Thoracic aorta endothelial cell (primary cell): ENCODE results near the gene CLCN1. TPM values are rescaled to one million over a fixed set of nuclear protein-coding genes. Genes with fewer than 3 reads are reported as not detected.

Experiments
- small RNA-seq: library from RNA; depleted of rRNA; stranded (forward); fragments of <200 nt; gene quantifications from one replicate; pipeline ENCODE3, GENCODE V24; 2012
- total RNA-seq: library from RNA; depleted of rRNA; stranded (reverse); fragments of >200 nt; gene quantifications from 2 replicates; pipeline ENCODE4 v1.2.3, GENCODE V29; 2012

Gene CLCN1
- total RNA-seq = not detected in 2 replicates

DNA sequence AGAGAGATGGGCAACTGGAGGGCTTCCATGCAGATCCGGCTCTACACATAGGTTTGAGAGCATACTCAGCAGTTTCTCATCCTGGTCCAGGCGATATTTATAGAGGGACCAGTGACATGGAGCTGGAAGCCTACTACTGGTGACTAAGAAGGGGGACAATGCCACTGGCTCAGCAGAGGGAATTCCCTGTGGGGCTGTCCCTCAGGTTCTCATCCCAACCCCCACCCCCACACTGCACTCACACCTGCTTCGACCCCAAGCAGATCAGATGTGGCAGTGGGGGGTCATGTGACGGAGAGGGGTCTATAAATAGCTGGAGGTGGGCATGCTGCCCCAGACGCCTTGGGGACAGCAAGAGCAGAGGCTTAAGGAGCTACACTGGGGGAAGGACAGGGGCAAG is at the start of gene CLCN1:
Gene CLCN1, plus strand, starts transcription at position 336 of the 400 bp plus-strand sequence. CDS start 102 bp downstream, outside the sequence.

DNA sequence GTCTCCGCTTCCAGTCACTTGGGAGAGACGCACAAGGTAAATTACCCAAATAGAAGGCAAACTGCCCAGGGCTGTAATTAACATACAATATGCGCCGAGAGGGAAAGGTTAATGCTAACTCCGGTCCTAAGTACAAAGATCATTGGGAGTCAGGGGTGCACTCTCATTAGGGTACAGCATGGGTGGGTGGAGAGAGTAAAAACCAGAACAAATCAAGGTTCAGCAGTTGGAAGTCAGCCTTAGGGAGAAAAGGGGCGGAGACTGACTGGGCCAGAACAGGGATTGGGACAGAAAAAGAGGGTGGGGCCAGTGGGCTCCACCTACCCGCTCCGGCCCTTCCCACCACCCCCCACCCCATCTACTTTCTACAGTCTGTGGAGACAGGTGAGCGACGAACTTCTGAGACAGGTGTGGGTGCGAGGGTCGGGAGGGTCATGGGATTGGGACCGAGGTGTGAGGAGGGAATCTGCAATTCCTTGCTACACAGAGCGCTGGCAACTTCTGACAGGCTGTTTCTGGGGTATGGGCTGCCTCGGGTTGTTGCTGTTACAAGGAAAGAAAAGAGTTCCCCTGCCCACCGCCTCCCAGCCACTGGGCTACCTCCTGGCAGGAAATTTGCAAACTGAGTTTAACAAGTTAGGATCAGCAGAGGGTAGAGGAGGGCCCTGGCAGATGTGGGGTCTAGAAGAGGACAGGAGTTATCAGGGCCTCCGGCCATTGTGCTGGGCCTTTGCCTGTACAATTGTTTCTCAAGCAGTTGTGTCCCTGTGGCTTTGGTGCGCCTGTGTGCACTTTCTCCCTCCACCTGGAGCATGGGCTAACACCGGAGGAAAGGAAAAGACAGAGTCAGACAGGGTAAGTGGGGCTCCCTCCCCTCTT is 31.1 kb upstream of the CLCN1 start, which contains the start of gene TMEM139:
Gene TMEM139, plus strand, starts transcription at position 368 of the 879 bp plus-strand sequence. CDS start 1,000 bp downstream, outside the sequence.

DNA sequence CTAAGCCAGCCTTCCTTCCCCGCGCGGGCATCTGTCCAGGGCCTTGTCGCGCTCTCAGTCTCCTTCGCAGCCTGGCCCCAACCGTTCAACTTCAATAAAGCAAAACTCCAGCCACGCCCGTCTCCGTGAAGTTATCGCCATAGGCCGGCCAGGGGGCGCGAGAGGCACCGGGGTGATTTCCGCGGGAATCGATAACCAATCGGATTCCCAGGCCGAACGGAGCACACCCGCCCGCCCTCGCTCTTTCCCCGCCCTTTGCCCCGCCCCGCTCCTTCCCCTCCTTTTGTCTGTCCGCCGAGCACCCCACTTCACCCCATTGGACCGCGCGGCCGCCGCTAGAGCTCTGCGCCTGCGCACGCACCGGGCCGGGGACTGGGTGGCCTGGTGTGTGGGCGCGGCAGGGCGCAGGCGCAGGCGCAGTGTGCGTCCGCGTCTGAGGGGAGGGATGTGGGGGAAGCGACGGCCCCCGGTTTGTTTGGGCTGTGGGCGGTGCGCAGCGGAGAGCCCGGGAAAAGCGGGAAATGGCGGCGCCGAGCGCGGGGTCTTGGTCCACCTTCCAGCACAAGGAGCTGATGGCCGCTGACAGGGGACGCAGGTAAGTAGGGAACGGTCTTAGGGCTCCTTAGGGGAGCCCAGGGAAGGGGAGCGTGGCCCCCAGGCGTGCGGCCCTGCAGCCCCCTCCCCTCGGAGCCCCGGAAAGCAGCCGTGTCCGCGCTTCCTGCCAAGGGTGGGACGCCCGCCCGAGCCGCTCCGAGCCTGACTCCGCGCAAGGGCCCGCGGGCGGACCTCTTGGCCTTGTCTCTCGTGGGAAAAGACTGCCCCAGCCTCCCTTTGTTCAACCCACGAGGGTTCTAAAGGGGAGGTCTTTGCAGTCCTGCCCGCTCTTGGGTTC is 27.7 kb upstream of the CLCN1 start, which contains the start of gene CASP2:
Gene CASP2, plus strand, starts transcription at position 417 of the 892 bp plus-strand sequence. Its CDS starts 105 bp downstream, at position 522.

DNA sequence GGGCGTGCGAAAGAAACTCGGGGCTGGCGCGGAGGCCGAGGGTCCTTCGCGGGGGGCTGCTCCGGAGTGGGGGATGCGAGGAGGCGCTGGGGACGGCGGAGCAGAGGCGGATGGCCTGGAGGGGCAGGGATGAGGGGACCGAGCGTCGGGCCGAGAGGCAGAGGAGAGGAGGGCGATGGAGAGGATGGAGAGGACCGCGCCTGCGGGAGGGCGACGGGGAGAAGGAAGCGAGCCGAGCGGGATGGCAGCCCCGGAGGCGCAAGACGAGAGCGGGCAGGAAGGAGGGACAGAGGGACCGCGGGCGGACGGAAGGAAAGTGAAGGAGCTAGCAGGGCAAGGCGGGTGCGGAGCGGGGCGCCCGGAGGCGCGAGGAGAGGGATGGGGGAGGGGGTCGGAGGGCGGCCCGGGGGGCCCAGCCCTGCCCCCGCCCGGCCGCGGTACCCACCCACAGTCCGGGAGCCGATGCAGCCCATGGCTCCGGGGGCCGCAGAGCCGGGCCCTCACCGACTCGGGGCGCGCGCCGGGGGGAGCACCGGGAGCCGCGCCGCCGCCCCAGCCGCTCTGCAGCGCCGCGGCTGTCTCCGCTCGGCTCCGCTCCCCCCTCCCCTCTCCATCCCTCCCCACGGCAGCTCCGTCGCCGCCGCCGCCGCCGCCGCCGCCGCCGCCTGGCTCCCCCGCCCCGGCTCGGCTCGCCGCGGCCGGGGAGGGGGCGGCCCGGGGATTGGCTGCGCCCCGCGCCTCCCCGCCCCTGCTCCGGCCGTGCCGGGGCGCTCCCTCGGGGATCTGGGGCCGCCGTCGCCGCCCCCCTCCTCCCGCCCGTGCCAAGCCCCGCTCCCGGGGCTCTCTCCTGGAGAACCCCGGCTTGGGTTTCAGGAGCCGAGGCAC is 46.5 kb downstream of the CLCN1 start, which contains the start of gene FAM131B:
Gene FAM131B, minus strand, starts transcription at position 583 of the 885 bp plus-strand sequence. Its CDS starts 110 bp downstream, at position 473.

DNA sequence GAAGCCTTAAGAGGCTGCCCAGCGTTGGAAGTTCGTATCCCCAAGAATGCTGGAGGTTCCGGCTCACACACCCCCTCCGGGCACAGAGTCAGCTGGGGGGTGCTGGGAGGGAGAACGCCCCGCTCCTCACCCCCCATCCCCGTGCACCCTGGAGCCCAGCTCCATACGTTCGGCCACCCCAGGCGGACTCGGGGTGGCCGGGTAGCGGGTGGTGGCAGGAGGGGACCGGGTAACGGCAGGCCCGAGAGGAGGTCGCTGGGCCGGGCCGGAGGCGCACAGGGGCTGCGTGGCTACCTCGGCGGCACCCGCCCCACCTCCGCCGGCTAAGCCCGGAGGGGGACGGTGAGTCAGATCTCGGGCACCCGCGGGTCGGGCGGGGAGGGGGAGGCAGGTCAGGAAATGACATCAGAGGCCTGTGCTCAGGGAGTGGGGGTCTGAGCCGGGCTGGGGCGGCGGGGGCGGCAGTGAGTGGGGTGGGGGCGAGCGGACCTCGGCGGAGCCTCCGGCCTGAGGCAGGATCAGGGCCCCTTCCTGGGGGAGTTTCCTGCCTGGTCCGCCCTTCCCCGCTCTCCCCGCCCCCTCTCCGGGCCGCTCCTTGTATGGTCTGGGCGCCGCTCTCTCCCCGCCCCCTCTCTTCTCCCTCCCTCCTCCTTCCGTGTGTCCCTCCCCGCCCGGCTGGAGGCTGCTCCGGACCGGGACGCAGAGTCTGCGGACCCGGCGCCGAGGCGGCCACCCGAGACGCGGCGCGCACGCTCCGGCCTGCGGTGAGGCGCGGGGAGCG is 64.9 kb downstream of the CLCN1 start, which contains the start of gene ZYX:
Gene ZYX, plus strand, starts transcription at position 700 of the 781 bp plus-strand sequence. CDS start 227 bp downstream, outside the sequence.

Small RNA genes within 50 kb of the gene (small RNA-seq; reads per million reads assigned to genes)
- 2.2 reads per million, percentile 54 among the genes with 10 or more reads in this experiment for gene MIR6892
- gene RN7SL481P = not detected
- gene RN7SL535P = not detected

Other genes with a start within 250 kb of the CLCN1 start
- gene PIP, start 184.0 kb upstream of the CLCN1 start, total RNA-seq = not detected in 2 replicates
- gene TAS2R39, start 132.7 kb upstream of the CLCN1 start, total RNA-seq = not detected in 2 replicates
- gene TAS2R40, start 94.1 kb upstream of the CLCN1 start, total RNA-seq = not detected in 2 replicates
- gene GSTK1, start 52.7 kb upstream of the CLCN1 start, total RNA-seq = 58.6 and 66.1 TPM in 2 replicates
- gene TMEM139, start 31.2 kb upstream of the CLCN1 start, total RNA-seq = not detected in 2 replicates
- gene CASP2, start 27.8 kb upstream of the CLCN1 start, total RNA-seq = 20.1 and 26.9 TPM in 2 replicates
- gene FAM131B, start 46.6 kb downstream of the CLCN1 start, total RNA-seq = 0.93 TPM in 2 replicates
- 78.3 and 95.2 TPM in 2 replicates for gene ZYX, start 65.2 kb downstream of the CLCN1 start, total RNA-seq
- gene EPHA1, start 92.7 kb downstream of the CLCN1 start, total RNA-seq = under 0.01 TPM in 1 of 2 replicates, not detected in the other
- not detected in 2 replicates for gene TAS2R60, start 127.3 kb downstream of the CLCN1 start, total RNA-seq
- not detected in 2 replicates for gene TAS2R41, start 161.8 kb downstream of the CLCN1 start, total RNA-seq